HL-60 (cell line): ENCODE measurements around the gene CTBP2.

ENCODE experiments used
- CTCF ChIP-seq: IDR thresholded peaks from one replicate; pipeline ENCODE4 v1.5.1; 2011; ENCODE audit warnings: low read length, control low read depth, inconsistent platforms; ENCODE audit not compliant: insufficient read depth
- POLR2AphosphoS5 ChIP-seq: IDR thresholded peaks from 2 replicates; pipeline ENCODE4 v1.6.1; 2012; ENCODE audit warnings: low read depth

- no peak for TF ChIP-seq CTCF
- TF ChIP-seq POLR2AphosphoS5 = no peak
These were observed 127.0 kb downstream of the CTBP2 start for GRCh38 chr10:125033146-125033924.
